Measurements from ENCODE around the gene GRM7. TPM values are rescaled to one million over a fixed set of nuclear protein-coding genes. Genes with fewer than 3 reads are reported as not detected.

The GRM7 gene
- total and polyA plus RNA-seq, 2 experiments from 2014 or later = 0.40 TPM; not detected in 1

- no peak for TF ChIP-seq ZNF462 (CRISPR knock-in tag; IDR thresholded peaks at IDR 0.05)
- TF ChIP-seq CREB1 (CRISPR knock-in tag; IDR thresholded peaks at IDR 0.05; ENCODE audit: low read depth) = no peak
- no peak for TF ChIP-seq ZNF114 (CRISPR knock-in tag; IDR thresholded peaks at IDR 0.05)
- no peak for TF ChIP-seq EZH2 (IDR thresholded peaks at IDR 0.05; ENCODE audit: low read depth, unreplicated experiment)
- TF ChIP-seq EZH2phosphoT487 (IDR thresholded peaks at IDR 0.05; ENCODE audit: unreplicated experiment) = no peak
- TF ChIP-seq, protein P1, sequence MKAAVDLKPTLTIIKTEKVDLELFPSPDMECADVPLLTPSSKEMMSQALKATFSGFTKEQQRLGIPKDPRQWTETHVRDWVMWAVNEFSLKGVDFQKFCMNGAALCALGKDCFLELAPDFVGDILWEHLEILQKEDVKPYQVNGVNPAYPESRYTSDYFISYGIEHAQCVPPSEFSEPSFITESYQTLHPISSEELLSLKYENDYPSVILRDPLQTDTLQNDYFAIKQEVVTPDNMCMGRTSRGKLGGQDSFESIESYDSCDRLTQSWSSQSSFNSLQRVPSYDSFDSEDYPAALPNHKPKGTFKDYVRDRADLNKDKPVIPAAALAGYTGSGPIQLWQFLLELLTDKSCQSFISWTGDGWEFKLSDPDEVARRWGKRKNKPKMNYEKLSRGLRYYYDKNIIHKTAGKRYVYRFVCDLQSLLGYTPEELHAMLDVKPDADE (IDR thresholded peaks at IDR 0.05) = no peak
Observed at GRCh38 chr3:7082244-7082643, 221.3 kb downstream of the GRM7 start (continued).

DNA sequence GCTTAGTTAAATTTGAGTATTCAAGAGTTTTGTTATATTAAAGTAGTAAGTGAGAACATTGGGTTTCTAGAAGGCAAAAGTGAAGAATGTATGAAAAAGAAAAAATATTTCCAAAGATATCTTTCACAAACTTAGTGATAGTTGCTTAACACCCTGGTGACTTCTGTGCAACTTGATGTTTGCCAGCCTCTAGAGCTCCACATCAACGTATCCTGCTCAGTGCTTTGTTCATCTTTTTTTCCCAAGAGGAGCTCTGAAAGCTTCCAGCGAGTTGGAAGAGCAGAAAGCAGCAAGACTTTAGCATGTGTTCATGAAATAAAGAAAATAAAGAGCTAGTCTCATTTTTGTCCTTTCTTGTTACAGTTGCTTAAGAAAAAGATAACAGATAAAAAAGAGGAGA is 225.5 kb downstream of the GRM7 start:
- Mint-ChIP-seq H3K4me3 (no peak overlapping the region), H3K27me3 (ENCODE audit: insufficient read depth, low read depth, poor library complexity) (peaks cover 2% of the 10 kb centered on the region), H3K4me1 (no peaks in the 10 kb centered on the region), H3K27ac (no peak overlapping the region), H3K36me3 (ENCODE audit: low read depth) (peaks cover 4% of the 10 kb centered on the region; the same call in 1 of the 3 replicates), H3K9me3 (peaks cover 71% of the 10 kb centered on the region)
- H2AFZ ChIP-seq = no peak overlapping the region
- no peak for DNase-seq (ENCODE audit: low spot score)
- H3K79me2 ChIP-seq (replicated peaks; ENCODE audit: insufficient read depth) = no peaks in the 10 kb centered on the region
- H3K4me3 ChIP-seq = no peak overlapping the region
- ATAC-seq = no peak
- H3K27ac ChIP-seq (ENCODE audit: low read depth) = no peak overlapping the region
- H4K20me1 ChIP-seq (replicated peaks; ENCODE audit: insufficient read depth) = no peaks in the 10 kb centered on the region
- no peaks in the 10 kb centered on the region for H3K4me1 ChIP-seq (ENCODE audit: insufficient read depth)
- H3K9me2 ChIP-seq (ENCODE audit: insufficient read depth) = no peaks in the 10 kb centered on the region
- no peaks in the 10 kb centered on the region for H3K27me3 ChIP-seq (ENCODE audit: insufficient read depth)
- H3F3A ChIP-seq (replicated peaks; ENCODE audit: low read depth) = no peaks in the 10 kb centered on the region
- H3K36me3 ChIP-seq (ENCODE audit: insufficient read depth) = no peaks in the 10 kb centered on the region; the same call in 1 of the 2 replicates
- H3K4me2 ChIP-seq = no peak overlapping the region
- TF ChIP-seq POLR2AphosphoS5 (IDR thresholded peaks at IDR 0.05; ENCODE audit: low read depth) = no peak
- no peak for TF ChIP-seq JUNB (IDR thresholded peaks at IDR 0.05; ENCODE audit: unreplicated experiment)
- TF ChIP-seq, protein P1 (IDR thresholded peaks at IDR 0.05) = no peak
- no peak for TF ChIP-seq ZNF331 (CRISPR knock-in tag; IDR thresholded peaks at IDR 0.05; ENCODE audit: low read depth)
